HG03575 (cell line): ENCODE measurements around the gene GTF2E1.
"Not testable (repeated sequence)": the region's sequence is repeated elsewhere in the genome, so short reads cannot be mapped to it uniquely, and the experiment has no call there.

Experiments used
- ATAC-seq: cut with Tn5 transposase; IDR thresholded peaks from one replicate; pipeline ENCODE4 v1.9.1; 2021; ENCODE audit not compliant: unreplicated experiment, insufficient number of reproducible peaks, low FRiP score; ENCODE audit errors: extremely low read depth

The GTF2E1 gene

GRCh38 chr3:120742198-120742848 is at the start of gene GTF2E1, which contains the start of gene RABL3:
GTF2E1 (plus strand) TSS chr3:120742744; CDS start chr3:120750553, 7,809 bp downstream.
RABL3 (minus strand) TSS chr3:120742516; CDS start chr3:120742507, 9 bp downstream.
- ATAC-seq: peak; percentile 96

- no peak for ATAC-seq
These were observed 48.9 kb upstream of the GTF2E1 start for GRCh38 chr3:120693439-120694171.

GRCh38 chr3:120699333-120699732 is 43.2 kb upstream of the GTF2E1 start:
- no peak for ATAC-seq

GRCh38 chr3:120705884-120706582 is 36.5 kb upstream of the GTF2E1 start:
- ATAC-seq: no peak

- ATAC-seq: no peak
These were observed 35.6 kb upstream of the GTF2E1 start for GRCh38 chr3:120706950-120707349.

- peak; percentile 82 for ATAC-seq
These were observed 34.1 kb upstream of the GTF2E1 start for GRCh38 chr3:120708408-120708807.

- ATAC-seq: no peak
These were observed 32.2 kb upstream of the GTF2E1 start for GRCh38 chr3:120710369-120710768.

GRCh38 chr3:120713262-120713661 is 29.3 kb upstream of the GTF2E1 start:
- ATAC-seq: no peak

GRCh38 chr3:120719167-120719834 is 23.2 kb upstream of the GTF2E1 start:
- ATAC-seq: not testable (repeated sequence)

- ATAC-seq: no peak
These were observed 15.8 kb upstream of the GTF2E1 start for GRCh38 chr3:120726791-120727190.

GRCh38 chr3:120730576-120731542 is 11.7 kb upstream of the GTF2E1 start:
- ATAC-seq: no peak

GRCh38 chr3:120738006-120738405 is 4.5 kb upstream of the GTF2E1 start:
- ATAC-seq: not testable (repeated sequence)

GRCh38 chr3:120741320-120741719 is 1.2 kb upstream of the GTF2E1 start:
- no peak for ATAC-seq

- peak; percentile 9 for ATAC-seq
These were observed 727 bp upstream of the GTF2E1 start for GRCh38 chr3:120741837-120742197.

GRCh38 chr3:120742849-120743365 is 363 bp downstream of the GTF2E1 start:
- peak; percentile 0 for ATAC-seq

GRCh38 chr3:120743556-120744195 is 1.1 kb downstream of the GTF2E1 start:
- ATAC-seq: no peak

GRCh38 chr3:120745466-120745865 is 2.9 kb downstream of the GTF2E1 start:
- ATAC-seq: no peak

- no peak for ATAC-seq
These were observed 7.3 kb downstream of the GTF2E1 start for GRCh38 chr3:120749843-120750242.
